RPMI7951 (cell line): ENCODE data around the gene NOS2. TPM values are rescaled to one million over a fixed set of nuclear protein-coding genes. Genes with fewer than 3 reads are reported as not detected.
"Not testable (repeated sequence)": the region's sequence is repeated elsewhere in the genome, so short reads cannot be mapped to it uniquely, and the experiment has no call there.

Experiments
- DNase-seq: peaks from one replicate; pipeline ENCODE4 v3.0.0-alpha.2; 2012; ENCODE audit warnings: low read depth
- total RNA-seq: library from RNA; depleted of rRNA; stranded (reverse); fragments of >200 nt; shearing (Covaris generic); gene quantifications from 2 replicates; pipeline ENCODE4 v1.2.3, GENCODE V29; 2014; rRNA removed

The NOS2 gene
- total RNA-seq, result 18.7 and 18.9 TPM in 2 replicates

GRCh38 chr17:27800522-27800921 lies at the start of gene NOS2:
Gene NOS2 (minus strand): TSS chr17:27800529. CDS start chr17:27798809, 1,720 bp downstream.
- no peak for DNase-seq

GRCh38 chr17:27849474-27850185 lies 49.3 kb upstream of the NOS2 start:
- no peak for DNase-seq

- DNase-seq, result no peak
Measured at GRCh38 chr17:27848931-27849330, 48.6 kb upstream of the NOS2 start.

- DNase-seq, result not testable (repeated sequence)
Measured at GRCh38 chr17:27846808-27847307, 46.5 kb upstream of the NOS2 start.

- no peak for DNase-seq
Measured at GRCh38 chr17:27846042-27846655, 45.8 kb upstream of the NOS2 start.

- no peak for DNase-seq
Measured at GRCh38 chr17:27845264-27846041, 45.1 kb upstream of the NOS2 start.

- no peak for DNase-seq
Measured at GRCh38 chr17:27840688-27841087, 40.4 kb upstream of the NOS2 start.

- not testable (repeated sequence) for DNase-seq
Measured at GRCh38 chr17:27840406-27840678, 40.0 kb upstream of the NOS2 start.

GRCh38 chr17:27839571-27840405 lies 39.5 kb upstream of the NOS2 start:
- not testable (repeated sequence) for DNase-seq

GRCh38 chr17:27838607-27839006 lies 38.3 kb upstream of the NOS2 start:
- not testable (repeated sequence) for DNase-seq

- not testable (repeated sequence) for DNase-seq
Measured at GRCh38 chr17:27837769-27838168, 37.4 kb upstream of the NOS2 start.

GRCh38 chr17:27836651-27837050 lies 36.3 kb upstream of the NOS2 start:
- DNase-seq, result no peak

- DNase-seq, result no peak
Measured at GRCh38 chr17:27834571-27834970, 34.2 kb upstream of the NOS2 start.

- DNase-seq, result no peak
Measured at GRCh38 chr17:27832831-27833230, 32.5 kb upstream of the NOS2 start.

GRCh38 chr17:27829888-27830287 lies 29.6 kb upstream of the NOS2 start:
- DNase-seq, result not testable (repeated sequence)

GRCh38 chr17:27829143-27829711 lies 28.9 kb upstream of the NOS2 start:
- DNase-seq, result not testable (repeated sequence)

GRCh38 chr17:27825459-27825858 lies 25.1 kb upstream of the NOS2 start:
- DNase-seq, result no peak

GRCh38 chr17:27824745-27825144 lies 24.4 kb upstream of the NOS2 start:
- no peak for DNase-seq

- DNase-seq, result no peak
Measured at GRCh38 chr17:27824176-27824715, 23.9 kb upstream of the NOS2 start.

- DNase-seq, result not testable (repeated sequence)
Measured at GRCh38 chr17:27822108-27822507, 21.8 kb upstream of the NOS2 start.

- no peak for DNase-seq
Measured at GRCh38 chr17:27821318-27821717, 21.0 kb upstream of the NOS2 start.
